NCI-H1105 treated with DMSO at 0.1 percent for 48 hours (cell line): Measurements from ENCODE around the gene PTTG1IP2.

ENCODE experiments used
- DNase-seq: peaks from one replicate; lab custom pipeline; 2025; lab: John Stamatoyannopoulos, UW

PTTG1IP2 gene

DNA sequence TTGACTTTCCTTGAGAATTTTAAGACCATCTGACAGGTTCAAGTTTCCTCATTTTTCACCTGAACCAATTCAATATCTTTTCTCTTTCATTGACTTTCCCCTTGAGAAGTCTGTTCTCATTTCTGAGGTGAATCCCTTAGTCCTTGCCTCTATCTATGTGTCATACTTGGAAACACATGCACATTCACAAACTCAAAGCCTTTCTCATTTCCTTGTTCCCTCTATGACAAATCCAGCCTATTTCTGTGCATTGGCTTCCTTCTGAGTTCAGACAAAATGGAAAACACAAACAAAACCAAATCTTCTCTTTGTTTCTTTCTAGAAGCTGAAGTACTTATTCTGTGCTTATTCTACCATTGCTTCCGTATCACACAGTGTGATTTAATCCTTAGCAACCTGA, 13.8 kb downstream of the PTTG1IP2 start:
- DNase-seq = no peak

GRCh38 chr7:90484706-90485105, 15.3 kb downstream of the PTTG1IP2 start:
- DNase-seq = no peak

DNA sequence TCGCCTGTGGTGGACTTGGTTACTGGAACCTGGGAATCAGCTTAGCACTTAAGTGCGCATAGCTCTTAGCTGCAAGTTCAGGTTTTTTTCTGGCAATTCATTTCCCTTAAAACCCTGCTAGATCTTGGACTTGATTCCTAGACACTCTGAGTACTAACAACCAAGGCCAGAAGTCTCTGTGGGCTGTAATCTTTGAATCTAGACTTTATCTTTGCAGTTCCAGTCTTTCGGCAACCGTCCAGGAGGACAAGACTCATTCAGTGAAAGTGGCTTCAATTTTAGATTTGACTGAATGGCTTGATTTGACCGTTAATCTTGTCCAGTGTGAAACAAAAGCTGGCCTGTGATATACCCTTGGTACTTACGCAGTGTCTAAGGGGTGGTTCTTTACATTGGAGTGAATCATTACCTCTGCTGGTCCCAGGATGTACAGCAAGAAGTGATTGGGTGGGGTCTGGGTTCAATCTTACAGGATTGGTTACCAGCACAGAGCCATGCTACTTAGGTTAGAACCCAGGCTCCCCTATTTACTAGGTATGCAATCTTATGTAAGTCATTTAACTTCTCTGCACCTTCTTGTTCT, 16.4 kb downstream of the PTTG1IP2 start:
- no peak for DNase-seq

DNA sequence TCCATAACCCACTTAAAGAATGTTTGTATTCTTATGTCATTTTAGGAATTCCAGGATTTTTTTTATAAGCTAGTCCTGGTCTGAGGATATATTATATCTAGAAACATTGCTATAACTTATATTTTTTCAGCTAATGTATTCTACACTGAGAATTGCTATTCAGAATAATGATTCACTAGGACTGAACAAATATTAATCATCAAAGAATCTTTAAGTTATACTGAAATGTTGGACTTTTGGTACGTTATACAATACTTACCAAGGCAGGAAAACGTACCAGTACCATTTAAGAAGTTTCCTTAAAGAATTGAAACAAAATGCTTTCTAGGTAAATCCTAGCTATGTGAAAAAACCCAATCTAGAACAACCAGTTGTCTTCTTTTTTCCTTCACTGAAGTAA, 18.4 kb downstream of the PTTG1IP2 start:
- DNase-seq = no peak

DNA sequence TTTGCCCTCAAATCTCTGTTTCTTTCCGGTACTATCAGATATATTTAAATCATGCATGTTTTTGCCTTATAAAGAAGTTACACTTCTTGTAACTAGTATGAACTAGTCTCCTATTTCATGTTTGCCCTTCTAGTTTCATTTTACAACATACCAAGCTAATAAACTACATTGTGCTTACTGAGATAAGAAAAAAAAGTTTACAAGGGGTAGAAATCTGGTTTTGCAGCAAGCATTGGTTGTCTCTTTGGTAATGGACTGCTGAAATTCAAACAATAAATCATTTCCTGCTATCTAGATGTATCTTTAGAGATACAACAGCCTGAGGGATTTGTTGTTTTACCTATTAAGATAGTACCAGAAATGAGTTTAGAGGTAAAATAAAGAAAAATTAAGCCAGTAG, 18.8 kb downstream of the PTTG1IP2 start:
- no peak for DNase-seq

DNA sequence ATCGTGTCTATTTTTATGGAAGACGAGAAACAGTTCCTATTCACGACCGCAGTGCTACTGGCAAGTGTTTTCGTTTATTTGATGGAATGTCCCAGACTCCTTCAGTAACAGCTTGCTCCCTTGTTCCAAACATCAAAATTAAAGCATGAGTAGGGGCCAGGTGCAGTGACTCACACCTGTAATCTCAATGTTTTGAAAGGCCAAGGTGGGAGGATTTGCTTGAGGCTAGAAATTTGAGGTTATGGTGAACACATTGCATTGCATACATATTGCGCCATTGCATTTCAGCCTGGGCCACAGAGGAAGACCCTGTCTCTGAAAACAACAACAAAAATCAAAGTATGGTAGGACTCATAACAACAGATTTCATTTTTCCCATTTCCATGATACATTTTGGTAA, 22.8 kb downstream of the PTTG1IP2 start:
- DNase-seq = no peak

DNA sequence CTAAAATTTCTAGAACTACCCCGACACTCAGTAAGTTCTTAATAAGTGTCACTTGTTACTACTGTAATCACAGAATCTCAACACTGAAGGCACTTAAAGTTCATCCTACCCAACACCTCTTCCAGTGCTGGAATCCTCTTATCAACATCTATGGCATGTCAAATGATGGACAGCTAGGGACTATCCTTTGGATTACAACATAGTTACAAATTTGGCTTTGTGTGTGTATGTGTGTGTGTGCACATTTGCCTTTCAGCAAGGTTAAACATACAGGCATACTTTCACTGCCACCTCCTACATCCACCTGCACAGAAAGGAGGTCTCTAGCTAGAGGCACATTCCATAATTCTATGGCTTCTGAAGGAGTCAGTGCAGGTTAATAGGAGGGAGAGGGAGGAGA, 25.8 kb downstream of the PTTG1IP2 start:
- no peak for DNase-seq

DNA sequence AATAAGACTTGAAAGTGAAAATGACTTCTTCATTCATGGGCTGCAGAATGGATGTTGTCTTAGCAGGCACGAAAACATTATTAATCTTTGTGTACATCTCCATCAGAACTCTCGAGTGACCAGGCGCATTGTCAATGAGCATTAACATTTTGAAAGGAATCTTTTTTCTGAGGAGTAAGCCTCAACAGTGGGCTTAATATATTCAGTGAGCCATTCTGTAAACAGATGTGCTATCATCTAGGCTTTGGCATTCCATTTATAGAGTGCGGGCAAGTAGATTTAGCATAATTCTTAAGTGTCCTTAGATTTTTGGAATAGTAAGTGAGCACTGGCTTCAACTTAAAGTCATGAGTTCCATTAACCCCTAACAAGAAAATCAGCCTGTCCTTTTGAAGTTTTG, 33.1 kb downstream of the PTTG1IP2 start:
- DNase-seq = no peak

DNA sequence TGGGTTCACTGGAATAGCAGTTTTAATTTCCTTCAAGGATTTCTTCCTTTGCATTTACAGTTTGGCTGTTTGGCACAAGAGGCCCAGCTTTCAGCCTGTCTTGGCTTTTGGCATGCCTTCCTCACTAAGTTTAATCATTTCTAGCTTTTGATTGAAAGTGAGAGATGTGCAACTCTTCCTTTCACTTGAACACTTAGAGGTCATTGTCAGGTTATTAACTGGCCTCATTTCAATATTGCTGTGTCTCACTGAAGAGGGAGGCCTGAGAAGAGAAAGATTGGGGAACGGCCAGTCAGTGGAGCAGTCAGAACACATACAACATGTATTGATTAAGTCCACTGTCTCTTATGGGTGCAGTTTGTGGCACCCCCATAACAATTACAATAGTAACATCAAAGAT, 33.9 kb downstream of the PTTG1IP2 start:
- no peak for DNase-seq

GRCh38 chr7:90507692-90508091, 38.3 kb downstream of the PTTG1IP2 start:
- no peak for DNase-seq

DNA sequence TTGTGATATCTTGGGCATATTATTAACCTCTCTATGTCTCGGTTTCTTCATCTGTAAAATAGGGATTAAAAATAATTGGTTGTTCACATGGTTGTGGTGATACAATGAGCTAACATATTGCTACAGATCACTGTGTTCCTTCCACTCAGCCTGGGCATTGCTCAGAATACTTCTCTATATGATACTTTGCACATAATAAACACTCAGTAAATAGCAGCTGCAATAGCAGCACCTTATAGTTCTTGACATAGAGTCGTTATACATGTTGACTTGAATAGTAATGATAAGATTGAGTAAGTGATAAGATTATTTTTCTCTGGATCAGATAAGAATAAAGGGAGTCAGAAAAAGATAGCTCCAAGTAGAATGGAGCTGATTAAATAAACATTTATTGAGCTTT, 42.3 kb downstream of the PTTG1IP2 start:
- no peak for DNase-seq

- DNase-seq = no peak
Observed at GRCh38 chr7:90512821-90513254, 43.4 kb downstream of the PTTG1IP2 start.

DNA sequence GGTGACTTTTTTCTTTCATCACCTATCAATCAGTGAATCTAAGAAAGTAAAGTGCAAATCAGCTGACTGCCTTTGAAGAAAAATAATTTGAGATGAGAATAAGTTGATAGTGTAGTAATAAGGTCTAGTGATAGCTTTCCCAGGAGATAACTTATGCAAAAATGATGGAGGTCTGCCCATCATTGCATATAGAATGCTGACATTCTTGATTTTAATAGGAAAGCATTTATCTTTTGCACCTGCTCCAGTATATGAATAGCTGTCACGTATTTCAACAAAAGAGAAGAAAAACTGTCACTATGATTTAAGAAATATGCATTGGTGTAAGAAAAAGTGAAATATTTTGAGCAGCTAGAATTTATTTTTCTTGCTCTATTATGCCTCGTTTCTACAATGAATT, 46.8 kb downstream of the PTTG1IP2 start:
- DNase-seq = no peak

DNA sequence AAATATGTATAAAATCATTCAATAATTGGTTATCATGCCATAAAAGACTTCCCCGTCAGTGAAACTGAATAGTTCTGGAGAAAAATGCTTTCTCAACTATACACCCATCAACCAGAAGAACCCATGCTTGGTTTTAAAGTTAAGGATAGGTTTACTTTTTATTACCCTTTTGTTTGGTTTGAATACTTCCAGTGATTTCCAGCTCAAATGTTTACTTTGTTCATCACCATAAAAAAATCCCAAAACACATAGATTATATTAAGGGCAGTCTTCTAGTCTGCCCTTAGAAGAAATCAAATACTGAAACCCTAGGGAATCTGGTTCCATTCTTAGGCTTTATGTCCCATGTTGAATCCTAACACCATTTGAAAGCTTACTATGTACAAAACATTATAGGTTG, 49.2 kb downstream of the PTTG1IP2 start:
- no peak for DNase-seq

GRCh38 chr7:90520484-90520883, 51.0 kb downstream of the PTTG1IP2 start:
- DNase-seq = no peak

GRCh38 chr7:90530263-90530662, 60.8 kb downstream of the PTTG1IP2 start:
- DNase-seq = no peak

DNA sequence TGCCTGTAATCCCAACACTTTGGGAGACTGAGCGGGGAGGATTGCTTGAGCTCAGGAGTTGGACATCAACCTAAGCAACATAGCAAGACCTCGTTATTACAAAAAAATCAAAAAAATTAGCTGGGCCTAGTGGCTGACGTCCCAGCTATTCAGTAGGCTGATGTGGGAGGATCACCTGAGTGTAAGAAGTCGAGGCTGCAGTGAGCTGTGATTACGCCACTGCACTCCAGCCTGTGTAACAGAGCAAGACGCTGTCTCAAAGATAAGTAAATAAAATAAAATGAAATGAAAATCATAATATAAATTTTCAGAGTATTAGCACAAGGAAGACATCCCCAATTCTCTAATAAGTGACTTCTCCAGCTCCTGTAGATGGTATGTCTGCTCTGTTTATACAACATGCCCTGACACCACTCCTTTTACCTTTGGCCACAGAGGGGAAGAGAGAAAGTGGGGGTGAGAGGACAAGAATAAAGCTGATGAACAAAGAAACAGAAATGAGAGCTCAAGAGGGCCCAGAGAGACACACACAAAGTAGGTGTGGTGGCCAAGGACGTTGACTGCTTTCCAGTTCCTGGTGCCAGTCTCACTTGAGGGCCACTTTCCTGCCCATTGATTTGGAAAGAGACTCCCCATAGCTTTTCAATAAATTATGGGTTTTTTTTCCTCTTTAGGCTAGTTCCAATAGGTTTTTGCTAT, 62.9 kb downstream of the PTTG1IP2 start:
- DNase-seq = no peak

GRCh38 chr7:90536449-90536848, 67.0 kb downstream of the PTTG1IP2 start:
- DNase-seq = no peak

DNA sequence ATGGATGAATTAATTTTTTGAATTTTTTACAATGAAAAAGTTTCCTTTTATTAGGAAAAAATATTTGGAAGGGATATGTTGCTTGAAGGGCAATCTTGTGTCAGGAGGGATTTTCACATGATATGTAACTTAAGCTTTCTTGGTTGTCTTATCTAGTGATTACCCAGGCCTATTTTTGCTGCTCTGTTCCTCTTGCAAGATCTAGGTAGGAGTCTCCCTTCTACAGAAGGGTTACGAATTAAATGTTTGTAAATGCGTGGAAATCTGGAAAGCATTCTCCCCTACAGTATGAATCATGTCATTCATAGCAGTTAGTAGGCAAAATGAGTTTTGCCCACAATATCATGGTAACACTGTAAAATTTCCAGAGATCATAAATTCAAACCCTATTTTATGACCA, 69.0 kb downstream of the PTTG1IP2 start:
- DNase-seq = no peak

- DNase-seq = no peak
Observed at GRCh38 chr7:90540406-90540805, 71.0 kb downstream of the PTTG1IP2 start.

DNA sequence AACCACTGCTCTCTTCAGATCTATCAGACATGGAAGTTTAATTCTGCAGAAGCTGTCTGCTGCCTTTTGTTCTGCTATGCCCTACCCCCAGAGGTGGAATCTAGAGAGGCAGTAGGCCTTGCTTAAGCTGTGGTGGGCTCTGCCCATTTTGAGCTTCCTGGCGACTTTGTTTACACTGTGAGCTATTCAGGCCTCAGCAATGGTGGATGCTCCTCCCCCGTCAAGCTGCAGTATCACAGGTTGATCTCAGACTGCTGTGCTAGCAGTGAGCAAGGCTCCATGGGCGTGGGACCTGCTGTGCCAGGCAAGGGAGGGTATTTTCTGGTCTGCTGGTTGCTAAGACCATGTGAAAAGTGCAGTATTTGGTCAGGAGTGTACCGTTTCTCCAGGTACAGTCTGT, 81.6 kb downstream of the PTTG1IP2 start:
- DNase-seq = no peak

DNA sequence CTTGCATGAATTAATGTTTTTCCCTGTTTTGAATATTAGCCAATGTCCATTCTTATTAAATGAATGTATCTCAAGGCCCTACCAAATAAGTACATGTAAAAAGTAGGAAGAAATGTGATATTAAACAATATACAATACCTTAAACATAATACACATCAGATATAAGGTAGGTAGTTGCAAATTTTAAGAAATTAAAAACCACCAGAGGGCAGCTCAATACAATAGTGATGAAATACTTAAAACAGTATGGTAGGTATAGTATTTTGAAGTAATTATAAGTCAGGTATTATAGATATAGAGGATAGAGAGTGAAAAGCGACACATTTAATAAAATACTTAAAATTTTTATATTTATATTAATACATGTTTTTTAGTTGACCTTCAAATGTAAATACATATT, 83.1 kb downstream of the PTTG1IP2 start:
- peak; percentile 7 for DNase-seq

- DNase-seq = no peak
Observed at GRCh38 chr7:90560730-90561129, 91.3 kb downstream of the PTTG1IP2 start.
